A549 (cell line): ENCODE results near the gene TCHHL1.

Source experiments
- HDAC2 ChIP-seq: fragments of 200-600 bp; sonication (generic); IDR thresholded peaks from 2 replicates; pipeline ENCODE4 v1.6.1; 2016
- JUN ChIP-seq, 2 experiments: fragments of >200 bp; sonication (Bioruptor Twin); formaldehyde crosslinking; IDR thresholded peaks; 2 replicates in 1 of 2; 3 replicates in 1 of 2; pipeline ENCODE4 v1.6.1; 2016 to 2017
- POLR2A ChIP-seq: IDR thresholded peaks from 2 replicates; pipeline ENCODE4 v1.6.1; 2012; ENCODE audit warnings: mild to moderate bottlenecking, low read length
- POLR2AphosphoS2 ChIP-seq: conservative IDR thresholded peaks from 2 replicates; pipeline ENCODE4 v1.6.1; 2012; ENCODE audit warnings: low read length, improper control_type of control experiment, inconsistent platforms
- ZFP36 ChIP-seq: fragments of 450-650 bp; IDR thresholded peaks from 2 replicates; pipeline ENCODE4 v1.6.1; 2014; ENCODE audit warnings: borderline replicate concordance; ENCODE audit not compliant: partially characterized antibody
- TF ChIP-seq, protein P1 (sequence below): fragments of >200 bp; sonication (Bioruptor Twin); formaldehyde crosslinking; IDR thresholded peaks from 3 replicates; pipeline ENCODE4 v1.5.1; 2016

- no peak for TF ChIP-seq ZFP36
- TF ChIP-seq, protein P1, sequence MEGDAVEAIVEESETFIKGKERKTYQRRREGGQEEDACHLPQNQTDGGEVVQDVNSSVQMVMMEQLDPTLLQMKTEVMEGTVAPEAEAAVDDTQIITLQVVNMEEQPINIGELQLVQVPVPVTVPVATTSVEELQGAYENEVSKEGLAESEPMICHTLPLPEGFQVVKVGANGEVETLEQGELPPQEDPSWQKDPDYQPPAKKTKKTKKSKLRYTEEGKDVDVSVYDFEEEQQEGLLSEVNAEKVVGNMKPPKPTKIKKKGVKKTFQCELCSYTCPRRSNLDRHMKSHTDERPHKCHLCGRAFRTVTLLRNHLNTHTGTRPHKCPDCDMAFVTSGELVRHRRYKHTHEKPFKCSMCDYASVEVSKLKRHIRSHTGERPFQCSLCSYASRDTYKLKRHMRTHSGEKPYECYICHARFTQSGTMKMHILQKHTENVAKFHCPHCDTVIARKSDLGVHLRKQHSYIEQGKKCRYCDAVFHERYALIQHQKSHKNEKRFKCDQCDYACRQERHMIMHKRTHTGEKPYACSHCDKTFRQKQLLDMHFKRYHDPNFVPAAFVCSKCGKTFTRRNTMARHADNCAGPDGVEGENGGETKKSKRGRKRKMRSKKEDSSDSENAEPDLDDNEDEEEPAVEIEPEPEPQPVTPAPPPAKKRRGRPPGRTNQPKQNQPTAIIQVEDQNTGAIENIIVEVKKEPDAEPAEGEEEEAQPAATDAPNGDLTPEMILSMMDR, result no peak
- TF ChIP-seq HDAC2, result no peak
- no peak for TF ChIP-seq POLR2A
- TF ChIP-seq POLR2AphosphoS2, result no peak
- no peak for TF ChIP-seq JUN (IDR thresholded peaks at IDR 0.05)
Observed at GRCh38 chr1:152039886-152040285, 49.0 kb downstream of the TCHHL1 start.
